ENCODE measurements around the gene KLK13. TPM values are rescaled to one million over a fixed set of nuclear protein-coding genes. Genes with fewer than 3 reads are reported as not detected.
A peak's percentile ranks its signal among the peaks of the same experiment; 100 is the strongest.

KLK13 gene
- total RNA-seq, 1 experiment from 2014 or later, result not detected

DNA sequence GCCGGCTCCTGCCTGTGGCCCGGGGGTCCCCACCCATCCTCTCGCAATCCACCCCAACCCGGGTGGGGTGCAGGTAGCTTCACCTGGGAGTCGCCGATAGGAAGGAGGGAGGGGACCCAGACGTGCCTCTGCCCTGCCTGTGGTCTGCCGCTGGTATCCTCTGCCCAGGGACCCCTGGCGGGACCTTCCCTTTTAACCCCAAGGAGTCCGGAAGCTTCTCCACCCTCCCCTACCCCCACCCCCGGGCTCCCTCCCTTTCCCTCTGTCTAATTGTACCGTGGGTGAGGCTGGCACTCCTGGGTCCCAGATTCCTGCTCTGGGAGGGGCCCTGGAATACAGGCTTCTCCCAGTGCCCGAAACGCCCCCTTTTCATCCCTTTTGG lies 45.4 kb downstream of the KLK13 start, which contains the start of gene KLK10:
Gene KLK10, minus strand, starts transcription at position 166 of the 382 bp plus-strand sequence. CDS start 579 bp downstream, outside the sequence.
- no peak for DNase-seq (ENCODE audit: low read depth)

DNA sequence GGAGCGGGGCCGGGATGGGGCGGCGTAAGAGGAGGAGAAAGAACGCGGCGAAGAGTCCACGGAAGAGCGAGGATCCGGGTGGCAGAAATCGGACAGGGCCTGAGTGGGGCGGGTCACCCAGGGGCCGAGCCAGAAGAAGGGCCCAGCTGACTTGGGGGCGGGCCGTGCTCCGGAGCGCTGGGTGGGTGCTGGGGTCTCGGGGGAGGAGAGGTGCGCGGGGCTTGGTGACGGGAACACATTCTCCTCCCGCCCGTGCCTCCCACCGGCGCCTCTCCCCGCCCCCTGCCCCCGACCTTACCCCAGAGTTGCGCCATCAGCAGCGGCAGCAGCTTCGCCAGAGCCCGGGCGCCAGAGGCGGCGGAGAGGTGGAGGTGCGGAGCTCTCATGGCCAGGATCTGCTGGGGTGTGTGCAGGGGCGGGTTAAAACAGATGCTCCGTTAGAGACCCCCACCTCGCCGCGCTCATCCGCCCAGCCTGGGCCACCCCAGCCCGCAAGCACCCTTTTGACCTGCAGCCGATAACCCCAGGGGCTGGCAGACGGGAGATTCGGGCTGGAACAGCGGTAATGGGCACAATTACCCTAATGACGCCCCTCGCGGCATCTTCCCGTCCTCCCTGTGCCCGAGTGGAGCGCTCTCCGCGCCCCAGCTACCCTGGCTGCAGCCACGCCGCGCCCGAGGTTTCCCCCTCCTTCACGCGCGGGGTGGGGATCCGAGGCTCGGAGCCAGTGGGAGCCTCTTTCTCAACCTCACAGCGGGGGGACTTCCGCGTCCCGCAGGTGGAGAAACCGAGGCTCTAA lies 45.9 kb downstream of the KLK13 start:
- DNase-seq (ENCODE audit: low read depth), result no peak

DNA sequence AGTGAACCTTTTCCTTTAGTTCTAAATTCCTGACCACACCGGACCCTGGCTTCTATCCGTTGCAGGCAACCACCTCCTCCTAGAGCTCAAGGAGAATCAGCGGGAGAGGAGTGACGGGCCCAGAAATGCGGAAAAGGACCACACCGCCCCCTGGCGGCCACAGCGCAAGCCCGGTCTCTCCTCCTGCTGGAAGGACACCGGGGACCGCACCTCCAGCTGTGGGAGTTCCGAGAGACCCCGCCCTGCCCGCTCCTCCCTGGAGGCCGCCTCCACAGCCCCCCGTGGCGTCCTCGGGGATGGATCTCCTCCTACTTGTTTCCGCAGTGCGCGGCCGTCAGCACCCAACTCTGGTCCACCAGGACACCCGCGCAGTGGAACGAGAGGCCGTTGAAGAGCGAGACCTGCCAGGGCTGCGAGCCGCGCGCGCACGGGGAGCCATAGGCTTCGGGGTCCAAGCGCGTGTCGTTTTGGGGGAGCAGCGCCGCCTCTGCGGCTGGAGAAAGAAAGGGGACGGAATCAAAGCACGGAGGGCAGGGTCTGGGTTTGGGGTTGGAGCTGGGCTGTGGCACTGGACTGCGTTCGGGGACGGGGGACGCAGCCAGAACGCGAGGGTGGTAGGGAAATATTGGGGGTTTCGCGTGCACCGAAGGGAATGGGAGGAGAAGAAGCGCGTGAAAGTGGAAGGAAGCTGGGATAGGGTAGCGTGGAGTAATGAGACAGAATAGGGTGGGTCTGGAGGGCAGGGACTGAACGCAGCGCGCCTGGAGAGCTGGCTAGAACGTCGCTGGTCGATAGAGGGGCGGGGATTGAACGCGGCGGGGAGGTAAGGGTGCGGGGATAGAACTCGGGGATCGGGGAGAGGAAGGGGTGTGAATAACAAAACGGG lies 47.9 kb downstream of the KLK13 start:
- peak; percentile 37 for DNase-seq (ENCODE audit: low read depth)

DNA sequence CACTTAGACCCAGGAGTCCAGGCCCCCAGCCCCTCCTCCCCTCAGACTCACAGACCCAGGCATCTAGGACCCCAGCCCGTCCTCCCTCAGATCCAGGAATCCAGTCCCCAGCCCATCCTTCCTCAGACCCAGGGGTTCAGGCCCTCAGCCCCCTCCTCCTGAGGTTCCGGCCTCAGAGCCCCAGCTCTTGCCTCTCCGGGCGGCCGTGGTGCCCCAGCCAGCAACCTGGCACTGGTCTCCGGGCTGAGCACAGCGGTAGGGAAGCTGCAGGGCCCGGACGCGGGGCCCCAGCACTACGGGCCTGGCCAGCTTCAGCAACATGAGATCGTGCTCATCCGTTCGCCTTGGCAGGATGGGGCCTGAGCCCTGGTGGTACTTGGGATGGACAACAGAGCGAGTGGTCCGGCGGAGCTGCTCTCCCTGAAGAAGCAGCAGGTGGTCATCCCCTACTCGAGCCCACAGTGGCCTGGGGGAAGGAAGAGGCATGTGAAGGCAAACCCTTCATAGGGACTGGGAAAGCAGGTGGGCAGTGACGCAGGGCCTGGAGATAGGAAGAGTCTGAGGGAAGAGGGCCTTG lies 49.1 kb downstream of the KLK13 start:
- no peak for DNase-seq (ENCODE audit: low read depth)

DNA sequence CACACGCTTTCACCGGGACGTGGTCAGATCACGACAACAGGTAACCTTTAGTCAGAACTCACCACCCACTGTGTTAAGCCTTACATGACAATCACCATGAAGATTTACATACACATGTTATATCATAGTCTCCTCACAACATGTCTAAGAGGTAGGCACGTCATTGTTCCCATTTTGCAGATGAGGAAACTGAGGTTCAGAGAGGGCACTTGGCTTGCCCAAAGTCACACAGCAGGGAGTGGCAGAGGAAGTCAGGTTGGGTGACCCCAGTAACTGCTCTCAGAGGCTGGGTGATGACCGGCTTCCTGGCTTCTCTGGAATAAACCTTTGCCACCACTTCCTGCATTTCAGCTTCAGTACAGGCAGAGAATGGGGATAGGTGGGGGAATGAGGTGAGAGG lies 50.6 kb downstream of the KLK13 start:
- no peak for DNase-seq (ENCODE audit: low read depth)

DNA sequence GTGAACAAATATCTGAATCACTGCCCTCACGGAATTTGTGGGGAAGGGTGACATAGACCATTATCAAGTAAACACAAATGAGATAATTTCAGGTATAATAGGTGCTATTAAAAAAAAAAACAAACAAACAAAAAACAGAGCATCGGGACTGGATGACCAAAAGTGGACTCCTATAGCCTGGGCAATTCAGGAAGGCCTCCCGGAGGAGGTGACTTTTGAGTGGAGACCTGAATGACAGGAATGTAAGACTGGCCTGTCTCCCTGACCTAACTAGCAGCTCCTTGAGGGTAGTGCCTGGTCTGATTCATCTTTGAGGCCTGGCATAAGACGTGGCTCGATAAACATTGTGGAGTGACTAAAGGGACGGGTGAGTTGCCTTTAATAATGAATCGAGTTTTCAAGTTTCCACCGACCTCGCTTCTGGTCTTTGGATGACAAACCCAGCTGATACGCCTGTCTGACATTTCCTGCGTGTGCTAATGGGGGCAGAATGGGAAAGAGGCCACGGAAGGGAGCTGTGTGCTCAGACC lies 52.2 kb downstream of the KLK13 start:
- DNase-seq (ENCODE audit: low read depth), result no peak

DNA sequence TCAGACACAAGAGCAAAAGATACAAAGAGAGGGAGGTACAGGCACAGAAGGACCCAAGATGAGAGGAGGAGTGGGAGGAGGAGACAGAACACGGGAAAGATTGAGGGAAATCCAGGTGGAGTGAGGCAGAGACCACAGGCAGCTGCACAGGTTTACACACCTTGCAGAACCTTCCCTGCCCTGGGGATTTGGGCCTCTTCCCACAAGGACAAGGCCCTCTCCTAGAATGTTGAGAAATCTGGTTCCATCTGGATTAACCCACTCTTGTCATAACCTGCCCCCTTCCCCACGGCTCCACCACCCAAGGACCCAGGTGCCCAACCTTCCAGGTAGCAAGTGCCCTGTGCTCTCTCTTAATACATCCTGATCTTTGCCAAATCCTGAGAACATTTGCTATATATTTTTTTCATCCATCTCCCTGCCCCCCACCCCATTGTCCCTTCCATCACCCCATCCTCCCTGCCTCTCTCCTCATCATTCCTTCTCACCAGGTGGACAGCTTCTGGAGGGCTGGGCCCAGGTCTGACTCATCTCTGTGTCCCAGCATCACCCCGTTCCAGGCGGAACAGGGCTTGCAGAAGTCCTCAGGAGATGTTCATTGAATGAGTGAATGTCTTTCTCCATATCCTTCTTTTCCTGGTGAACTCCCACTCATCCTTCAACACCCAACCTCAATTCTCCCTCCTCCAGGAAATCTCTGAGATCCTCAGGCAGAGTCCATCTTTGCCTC lies 54.7 kb downstream of the KLK13 start:
- no peak for DNase-seq (ENCODE audit: low read depth)

DNA sequence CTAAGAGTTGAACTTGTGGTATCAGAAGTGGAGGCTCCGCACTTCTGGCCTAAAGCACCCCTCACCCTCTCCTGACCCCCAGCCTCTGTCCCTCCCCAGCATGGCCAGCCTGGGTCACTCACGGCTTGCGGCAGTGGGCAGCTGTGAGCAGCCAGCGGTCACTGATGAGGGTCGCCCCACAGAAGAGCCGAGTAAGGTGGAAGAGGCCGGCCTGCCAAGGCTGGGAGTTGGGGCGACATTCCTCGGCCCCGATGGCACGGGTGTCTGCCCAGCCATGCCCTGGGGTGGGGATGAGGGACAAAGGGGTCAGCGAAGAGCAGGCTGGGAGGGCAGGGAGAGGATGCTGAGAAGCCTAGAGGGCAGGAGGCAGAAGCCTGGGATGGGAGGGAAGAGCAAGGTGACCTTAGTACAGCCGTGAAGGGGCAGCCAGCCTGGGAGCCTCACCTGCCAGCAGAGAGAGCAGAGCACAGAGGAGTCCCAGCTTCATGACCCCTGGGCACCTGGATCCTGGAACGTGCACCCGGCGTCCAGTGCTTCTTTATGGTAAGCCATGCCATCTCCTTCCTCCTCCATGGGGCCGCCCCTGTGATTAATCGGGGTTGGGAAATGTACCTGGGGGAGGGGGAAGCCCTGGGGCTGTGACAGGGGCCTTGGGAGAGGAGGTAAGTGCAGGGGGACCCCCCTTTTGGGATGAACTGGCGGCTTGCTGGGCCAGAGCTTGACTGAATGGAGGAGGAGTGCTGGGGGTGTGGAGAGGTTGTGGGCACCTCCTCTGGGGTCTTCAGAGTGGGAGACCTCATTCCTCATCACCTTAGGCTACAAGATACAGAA lies 55.6 kb downstream of the KLK13 start:
- no peak for DNase-seq (ENCODE audit: low read depth)

DNA sequence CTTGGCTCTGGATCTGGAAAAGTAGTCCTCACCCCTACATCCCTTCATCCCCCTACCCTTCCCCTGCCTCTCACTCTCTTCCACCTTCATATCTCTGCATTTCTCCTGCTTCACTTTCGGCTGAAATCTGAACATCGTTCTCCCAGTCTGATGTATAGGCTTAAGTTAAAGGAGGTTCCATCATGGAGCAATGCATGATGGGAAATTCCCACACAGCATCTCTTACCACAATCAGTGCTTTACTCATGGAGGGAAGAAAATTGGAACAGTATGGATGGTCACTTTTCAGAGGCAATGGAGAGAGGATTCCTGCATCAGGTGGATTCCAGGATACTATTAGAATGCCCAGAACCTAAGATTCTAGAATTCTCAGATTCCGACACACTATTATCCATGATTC lies 57.4 kb downstream of the KLK13 start:
- DNase-seq (ENCODE audit: low read depth), result no peak

DNA sequence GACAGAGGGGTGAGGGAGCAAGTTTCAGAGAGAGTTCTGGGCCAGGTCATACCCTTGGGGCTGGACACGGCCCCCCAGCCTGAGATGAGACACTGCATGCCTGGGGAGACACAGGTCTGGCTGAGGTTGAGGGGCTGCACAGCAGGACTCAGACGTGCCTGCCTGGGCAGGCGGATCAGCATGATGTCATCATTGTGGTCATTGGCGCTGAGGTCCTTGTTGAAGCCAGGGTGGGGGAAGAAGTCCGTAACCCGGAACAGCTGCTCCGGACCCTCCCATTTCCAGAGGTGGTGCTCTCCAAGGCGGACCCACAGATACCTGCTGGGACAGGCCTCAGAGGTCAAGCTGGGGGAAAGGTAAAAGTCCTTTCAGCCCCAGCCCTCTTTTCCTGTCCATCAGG lies 58.5 kb downstream of the KLK13 start:
- no peak for DNase-seq (ENCODE audit: low read depth)

Other genes starting within 250 kb of the KLK13 start
- not detected in 2 replicates for gene KLK1, start 241.3 kb downstream of the KLK13 start, total RNA-seq (2014; rRNA removed; shearing (Covaris generic))
- not detected in 2 replicates for gene KLK15, start 231.5 kb downstream of the KLK13 start, total RNA-seq (2014; rRNA removed; shearing (Covaris generic))
- not detected in 2 replicates for gene KLK3, start 210.2 kb downstream of the KLK13 start, total RNA-seq (2014; rRNA removed; shearing (Covaris generic))
- not detected in 2 replicates for gene KLK2, start 191.7 kb downstream of the KLK13 start, total RNA-seq (2014; rRNA removed; shearing (Covaris generic))
- gene KLK4, start 153.7 kb downstream of the KLK13 start, total RNA-seq (2014; rRNA removed; shearing (Covaris generic)), result not detected in 2 replicates
- gene KLK5, start 112.1 kb downstream of the KLK13 start, total RNA-seq (2014; rRNA removed; shearing (Covaris generic)), result not detected in 2 replicates
- gene KLK6, start 95.5 kb downstream of the KLK13 start, total RNA-seq (2014; rRNA removed; shearing (Covaris generic)), result not detected in 2 replicates
- not detected in 2 replicates for gene KLK7, start 81.2 kb downstream of the KLK13 start, total RNA-seq (2014; rRNA removed; shearing (Covaris generic))
- not detected in 2 replicates for gene KLK8, start 63.5 kb downstream of the KLK13 start, total RNA-seq (2014; rRNA removed; shearing (Covaris generic))
- gene KLK10, start 45.4 kb downstream of the KLK13 start, total RNA-seq (2014; rRNA removed; shearing (Covaris generic)), result not detected in 2 replicates
- gene KLK11, start 38.5 kb downstream of the KLK13 start, total RNA-seq (2014; rRNA removed; shearing (Covaris generic)), result not detected in 2 replicates
- gene KLK12, start 30.1 kb downstream of the KLK13 start, total RNA-seq (2014; rRNA removed; shearing (Covaris generic)), result not detected in 2 replicates
- not detected in 2 replicates for gene KLK14, start 17.8 kb upstream of the KLK13 start, total RNA-seq (2014; rRNA removed; shearing (Covaris generic))
- gene CTU1, start 43.3 kb upstream of the KLK13 start, total RNA-seq (2014; rRNA removed; shearing (Covaris generic)), result 3.6 and 6.8 TPM in 2 replicates
- 0.10 TPM in 1 of 2 replicates, not detected in the other for gene SIGLEC9, start 59.8 kb upstream of the KLK13 start, total RNA-seq (2014; rRNA removed; shearing (Covaris generic))
- not detected in 2 replicates for gene SIGLEC7, start 77.2 kb upstream of the KLK13 start, total RNA-seq (2014; rRNA removed; shearing (Covaris generic))
- 2.1 and 2.4 TPM in 2 replicates for gene CD33, start 160.0 kb upstream of the KLK13 start, total RNA-seq (2014; rRNA removed; shearing (Covaris generic))
- not detected in 2 replicates for gene SIGLECL1, start 186.0 kb upstream of the KLK13 start, total RNA-seq (2014; rRNA removed; shearing (Covaris generic))
- gene IGLON5, start 246.6 kb upstream of the KLK13 start, total RNA-seq (2014; rRNA removed; shearing (Covaris generic)), result not detected in 2 replicates

All from RPMI7951 (cell line).